Mesothelial cell of epicardium (in vitro differentiated cells): ENCODE data around the gene PIGU. TPM values are rescaled to one million over a fixed set of nuclear protein-coding genes. Genes with fewer than 3 reads are reported as not detected.
A peak's percentile ranks its signal among the peaks of the same experiment; 100 is the strongest.

Experiments used
- DNase-seq, 2 experiments: peaks; one replicate each; pipeline ENCODE4 v3.0.0; 2021; ENCODE audit warnings: low spot score in 2 of 2; ENCODE audit not compliant: unreplicated experiment in 2 of 2
- H3K27ac Mint-ChIP-seq: 2 replicates; pipeline ENCODE4 v1.8.0; 2021; ENCODE audit warnings: mixed read lengths
- H3K27me3 Mint-ChIP-seq: 2 replicates; pipeline ENCODE4 v1.8.0; 2021; ENCODE audit warnings: low read depth, mixed read lengths
- H3K36me3 Mint-ChIP-seq: 2 replicates; pipeline ENCODE4 v1.8.0; 2021; ENCODE audit warnings: mixed read lengths
- H3K4me1 Mint-ChIP-seq: 2 replicates; pipeline ENCODE4 v1.8.0; 2021; ENCODE audit warnings: mixed read lengths
- H3K4me3 Mint-ChIP-seq: 2 replicates; pipeline ENCODE4 v1.8.0; 2021; ENCODE audit warnings: mild to moderate bottlenecking, moderate library complexity, mixed read lengths
- H3K9me3 Mint-ChIP-seq: 2 replicates; pipeline ENCODE4 v1.8.0; 2021; ENCODE audit warnings: mixed read lengths
- CTCF ChIP-seq: fragments of 200-600 bp; sonication (generic); IDR thresholded peaks from one replicate; pipeline ENCODE4 v1.5.0; 2021; ENCODE audit warnings: antibody characterized with exemption; ENCODE audit not compliant: unreplicated experiment
- total RNA-seq: library from RNA; stranded (reverse); gene quantifications from 3 replicates; pipeline ENCODE4 v1.2.1, GENCODE V29; 2021

The PIGU gene
- total RNA-seq, 1 donor from 2014 or later = 32.6 TPM

- no peak for DNase-seq
- Mint-ChIP-seq H3K4me1 (peaks cover 18% of the 10 kb centered on the region), H3K36me3 (peaks cover 13% of the 10 kb centered on the region), H3K27ac (no peak overlapping the region), H3K9me3 (no peaks in the 10 kb centered on the region), H3K4me3 (peak overlapping the region; percentile 63), H3K27me3 (peaks cover 14% of the 10 kb centered on the region)
- TF ChIP-seq CTCF = no peak
Observed at GRCh38 chr20:34710861-34711574, 34.1 kb upstream of the PIGU start.

GRCh38 chr20:34710568-34710839 lies 33.6 kb upstream of the PIGU start:
- H3K36me3 Mint-ChIP-seq = peaks cover 13% of the 10 kb centered on the region
- H3K27me3 Mint-ChIP-seq = peaks cover 14% of the 10 kb centered on the region
- H3K27ac Mint-ChIP-seq = no peak overlapping the region
- peak overlapping the region; percentile 63 for H3K4me3 Mint-ChIP-seq
- no peak for TF ChIP-seq CTCF
- H3K4me1 Mint-ChIP-seq = peaks cover 18% of the 10 kb centered on the region
- H3K9me3 Mint-ChIP-seq = no peaks in the 10 kb centered on the region
- no peak for DNase-seq

GRCh38 chr20:34709831-34710567 lies 33.1 kb upstream of the PIGU start:
- Mint-ChIP-seq H3K4me3 (peak overlapping the region; percentile 79), H3K27me3 (peaks cover 14% of the 10 kb centered on the region), H3K4me1 (peaks cover 18% of the 10 kb centered on the region), H3K27ac (peak overlapping the region; percentile 78), H3K9me3 (no peaks in the 10 kb centered on the region), H3K36me3 (peaks cover 9% of the 10 kb centered on the region)
- TF ChIP-seq CTCF = no peak
- peak; percentile 51 to 75 for DNase-seq

GRCh38 chr20:34709044-34709830 lies 32.3 kb upstream of the PIGU start:
- H3K4me1 Mint-ChIP-seq = peaks cover 21% of the 10 kb centered on the region
- peak; percentile 61 to 85 for DNase-seq

GRCh38 chr20:34708621-34709043 lies 31.7 kb upstream of the PIGU start:
- no peak for TF ChIP-seq CTCF
- Mint-ChIP-seq H3K36me3 (peaks cover 4% of the 10 kb centered on the region), H3K27ac (no peak overlapping the region), H3K27me3 (peaks cover 14% of the 10 kb centered on the region), H3K4me3 (peak overlapping the region; percentile 79), H3K4me1 (peaks cover 20% of the 10 kb centered on the region), H3K9me3 (no peaks in the 10 kb centered on the region)
- peak; percentile 25 to 69 for DNase-seq

More at GRCh38 chr20:34709044-34709830, 32.3 kb upstream of the PIGU start:
- peak overlapping the region; percentile 79 for H3K4me3 Mint-ChIP-seq
- no peak for TF ChIP-seq CTCF
- H3K36me3 Mint-ChIP-seq = peaks cover 6% of the 10 kb centered on the region
- no peaks in the 10 kb centered on the region for H3K9me3 Mint-ChIP-seq
- peak overlapping the region; percentile 78 for H3K27ac Mint-ChIP-seq
- peaks cover 14% of the 10 kb centered on the region for H3K27me3 Mint-ChIP-seq
